NCI-H748 (cell line): Measurements from ENCODE around the gene RAD1.
"Not testable (repeated sequence)": the region's sequence is repeated elsewhere in the genome, so short reads cannot be mapped to it uniquely, and the experiment has no call there.

Experiments
- DNase-seq: peaks from one replicate; lab custom pipeline; 2025; ENCODE audit not compliant: unreplicated experiment; lab: John Stamatoyannopoulos, UW

RAD1 gene

DNA sequence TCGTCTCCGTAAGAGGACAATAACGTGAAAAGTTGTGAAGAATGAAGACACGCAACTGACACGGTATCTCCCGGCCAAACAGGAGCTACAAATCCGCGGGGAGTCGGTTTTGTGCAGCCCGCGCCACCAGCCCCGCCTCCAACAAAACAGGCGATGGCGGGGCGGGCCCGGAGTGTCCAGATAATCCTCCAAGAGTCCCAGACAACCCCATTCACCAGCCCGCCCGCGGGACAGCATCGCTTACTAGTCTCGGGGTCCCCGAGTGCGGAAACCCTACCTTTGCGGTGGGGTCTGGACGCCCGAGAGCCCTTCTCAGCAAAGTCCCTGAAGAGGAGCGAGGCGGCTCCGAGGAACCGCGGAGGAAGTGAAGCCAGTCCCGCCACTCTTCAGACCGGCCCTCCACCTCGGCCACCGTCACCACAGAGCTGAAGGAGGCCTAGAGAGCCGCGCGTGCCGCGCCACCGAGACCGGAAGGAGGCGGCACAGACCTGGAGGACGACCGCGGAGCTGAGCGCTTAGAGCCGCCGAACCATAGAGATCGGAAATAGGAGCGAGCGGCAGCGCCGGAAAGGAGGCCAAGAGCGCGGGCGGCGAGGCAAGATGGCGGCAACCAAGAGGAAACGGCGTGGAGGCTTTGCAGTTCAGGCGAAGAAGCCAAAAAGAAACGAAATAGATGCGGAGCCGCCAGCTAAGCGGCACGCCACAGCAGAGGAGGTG is at the start of gene RAD1, which contains the start of gene BRIX1:
TSS of gene RAD1 (minus strand) at position 366 of the 717 bp plus-strand sequence. CDS start 612 bp downstream, outside the sequence.
TSS of gene BRIX1 (plus strand) at position 573 of the 717 bp plus-strand sequence. CDS start at position 601, 28 bp downstream.
- DNase-seq, result peak; percentile 100

DNA sequence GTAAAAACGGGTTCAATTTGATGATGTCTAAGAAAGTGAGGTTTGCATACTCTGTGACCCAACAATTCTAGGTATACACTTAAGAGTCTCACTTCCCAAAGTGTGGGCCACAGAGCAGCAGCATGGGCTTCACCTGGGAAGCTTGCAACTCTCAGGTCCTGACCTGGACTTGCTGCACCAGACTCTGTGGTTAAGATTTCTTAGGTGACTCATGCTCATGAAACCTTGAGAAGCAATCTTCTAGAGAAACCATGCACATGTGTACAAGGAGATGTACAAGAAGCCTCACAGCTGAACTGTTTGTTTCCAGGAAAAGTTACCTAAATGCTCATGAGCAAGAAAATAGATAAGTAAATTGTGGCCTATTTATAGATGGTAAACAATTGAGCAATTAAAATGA is 44.0 kb upstream of the RAD1 start:
- no peak for DNase-seq

DNA sequence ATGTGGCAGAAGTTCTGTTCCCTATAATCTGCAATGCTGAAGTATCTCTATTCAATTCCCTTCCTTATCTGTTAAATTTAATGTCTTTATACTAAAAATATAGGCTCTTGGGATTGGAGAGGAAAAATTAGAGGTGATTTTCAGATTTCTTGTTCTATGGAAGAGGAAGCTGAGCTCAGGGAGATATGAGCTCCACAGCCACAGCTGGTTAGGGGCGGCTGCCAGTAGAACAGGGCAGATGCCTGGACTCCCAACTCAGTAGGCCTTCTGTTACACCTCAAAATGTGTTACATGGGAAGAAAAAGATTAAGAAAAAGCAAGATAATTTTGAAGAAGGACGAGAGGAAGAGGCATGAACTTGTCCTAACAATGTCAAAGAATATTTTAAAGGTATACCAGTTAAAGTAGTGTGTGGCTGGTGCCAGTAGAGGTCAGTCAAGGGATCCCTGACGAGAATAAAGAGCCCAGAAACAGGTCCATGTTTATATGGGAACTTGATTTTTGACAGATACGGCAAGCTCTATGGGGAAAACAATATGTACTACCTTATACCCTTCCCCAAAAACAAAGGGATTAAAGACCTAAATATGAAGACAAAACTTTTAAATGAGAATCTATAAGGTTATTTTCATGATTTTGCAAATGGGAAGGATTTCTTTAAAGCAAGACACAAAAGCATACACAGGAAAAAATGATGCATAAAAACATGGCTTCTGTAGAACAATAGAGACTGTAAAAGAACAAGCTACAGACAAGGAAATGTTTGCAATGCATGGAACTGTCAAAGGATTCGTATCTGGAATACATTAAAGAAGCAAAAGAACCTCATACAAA is 42.8 kb upstream of the RAD1 start:
- peak; percentile 49 for DNase-seq

- no peak for DNase-seq
These were observed 42.0 kb upstream of the RAD1 start for GRCh38 chr5:34957321-34957720.

DNA sequence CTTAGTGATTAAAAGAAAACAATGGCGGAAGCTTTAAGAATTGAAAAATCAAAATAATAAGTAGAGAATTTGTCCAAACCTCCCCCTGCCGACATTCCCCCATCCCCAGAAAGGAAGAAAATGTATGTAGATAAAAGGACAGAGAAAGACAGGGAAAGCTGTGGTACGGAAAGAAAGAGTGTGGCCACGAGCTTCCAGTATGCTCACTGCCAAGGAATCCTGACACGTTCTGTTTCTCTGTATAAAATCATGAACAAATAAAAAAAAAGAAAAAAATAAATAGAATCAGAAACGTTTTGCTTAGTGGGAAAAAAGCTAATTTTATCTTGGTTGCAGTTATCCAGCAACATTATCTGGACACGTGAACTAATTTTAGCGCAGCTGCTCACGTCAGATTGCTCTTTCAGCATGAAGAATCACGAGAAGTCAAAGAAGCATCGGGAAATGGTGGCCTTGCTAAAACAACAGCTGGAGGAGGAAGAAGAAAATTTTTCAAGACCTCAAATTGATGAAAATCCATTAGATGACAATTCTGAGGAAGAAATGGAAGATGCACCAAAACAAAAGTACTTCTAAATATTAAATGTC is 29.2 kb upstream of the RAD1 start:
- DNase-seq, result no peak

DNA sequence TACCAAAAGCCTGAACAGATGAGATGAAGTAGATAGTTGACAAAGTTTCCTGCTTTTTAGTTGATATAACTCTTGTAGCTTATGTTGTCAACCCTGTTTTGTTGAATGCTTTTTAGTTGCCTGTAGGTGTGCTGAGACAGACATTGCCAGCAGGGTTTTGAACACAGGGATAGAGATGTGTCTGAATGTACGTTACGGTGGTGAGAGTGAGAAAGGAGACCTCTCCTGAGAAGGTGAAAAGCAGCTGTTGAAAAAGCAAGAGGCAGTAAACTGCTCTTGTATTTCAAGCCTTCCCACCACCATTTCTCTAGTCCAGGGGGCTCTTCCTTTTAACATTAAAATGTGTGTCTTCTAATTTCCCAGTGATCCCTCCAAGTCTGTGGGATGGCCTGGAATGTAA is 28.7 kb upstream of the RAD1 start:
- no peak for DNase-seq

GRCh38 chr5:34941936-34942335 is 26.6 kb upstream of the RAD1 start:
- no peak for DNase-seq

- DNase-seq, result no peak
These were observed 17.6 kb upstream of the RAD1 start for GRCh38 chr5:34932947-34933346.

DNA sequence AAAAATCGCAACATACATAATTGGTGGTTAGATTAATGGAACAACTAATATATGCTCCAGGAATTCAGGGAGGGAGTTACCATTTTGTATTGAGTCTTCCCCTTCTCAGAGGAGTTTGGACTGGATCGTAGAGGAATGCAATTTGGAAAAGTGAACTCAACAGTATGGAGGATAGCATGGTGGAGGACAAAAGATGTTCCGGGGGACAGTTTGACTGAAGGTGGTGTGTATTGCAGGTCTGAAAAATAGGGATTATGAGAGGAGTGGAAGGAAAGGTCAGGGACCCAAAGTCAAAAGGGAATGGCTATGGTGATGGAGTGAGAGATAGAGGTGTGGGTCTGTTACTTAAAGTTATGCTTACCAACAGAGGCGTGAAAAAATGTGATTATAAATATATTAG is 15.6 kb upstream of the RAD1 start:
- no peak for DNase-seq

- peak; percentile 52 for DNase-seq
These were observed 15.1 kb upstream of the RAD1 start for GRCh38 chr5:34930462-34930844.

DNA sequence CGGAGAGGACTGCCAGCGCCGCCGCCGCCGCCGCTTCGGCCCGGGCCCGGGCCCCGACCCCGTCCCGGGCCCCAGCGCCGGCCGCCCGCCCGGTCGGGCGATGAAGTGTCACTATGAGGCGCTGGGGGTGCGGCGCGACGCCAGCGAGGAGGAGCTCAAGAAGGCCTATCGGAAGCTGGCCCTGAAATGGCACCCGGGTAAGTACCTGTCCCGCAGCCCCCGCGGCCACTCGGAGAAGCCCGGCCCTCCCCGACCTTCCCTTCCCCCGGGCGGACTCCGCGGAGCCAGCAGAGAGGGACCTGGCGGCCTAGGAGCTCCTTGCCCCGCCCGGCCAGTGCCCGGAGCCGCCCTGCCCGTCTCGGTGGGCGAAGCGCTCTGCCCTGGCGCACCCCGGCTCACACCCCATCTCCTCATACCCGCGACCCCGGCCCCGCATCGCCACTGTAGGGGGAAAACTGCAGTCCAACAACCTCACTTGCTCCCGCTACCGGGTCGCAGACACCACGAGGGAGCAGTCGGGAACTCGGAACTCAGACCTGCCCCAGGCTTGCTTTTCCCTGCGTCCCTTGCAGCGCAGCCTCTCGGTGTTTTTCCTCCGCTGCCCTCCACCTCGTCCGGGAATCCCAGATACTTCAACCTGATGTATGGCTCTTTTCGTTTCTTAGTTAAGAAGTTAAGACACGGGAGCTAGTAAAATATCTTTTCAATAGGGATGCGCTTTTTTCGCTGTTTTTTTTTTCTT is 14.6 kb upstream of the RAD1 start:
- peak; percentile 95 for DNase-seq

- peak; percentile 100 for DNase-seq
These were observed 13.9 kb upstream of the RAD1 start, which contains the start of gene DNAJC21 for GRCh38 chr5:34929134-34929719. Gene DNAJC21, plus strand, starts transcription at chr5:34929559. Its CDS starts 261 bp downstream, at chr5:34929820.

DNA sequence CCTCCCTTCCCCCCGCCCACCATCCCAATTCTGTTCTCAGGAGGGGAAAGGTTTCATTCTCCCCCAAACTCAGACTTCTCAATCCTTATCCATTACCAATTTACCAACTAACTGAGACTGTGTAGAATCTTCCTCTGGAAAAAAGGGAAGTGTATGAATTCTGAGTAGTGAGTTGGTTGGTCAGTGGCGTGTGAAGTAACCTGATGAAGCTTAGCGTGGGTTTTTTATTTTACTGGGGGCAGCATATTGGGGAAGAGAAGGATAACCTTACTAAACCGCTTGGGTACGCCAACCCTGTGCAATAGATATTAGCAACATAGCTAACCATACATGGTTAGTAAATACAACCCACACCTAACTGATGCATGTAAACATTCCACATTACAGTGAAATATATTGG is 13.0 kb upstream of the RAD1 start:
- DNase-seq, result no peak

GRCh38 chr5:34927785-34928184 is 12.5 kb upstream of the RAD1 start:
- DNase-seq, result no peak

DNA sequence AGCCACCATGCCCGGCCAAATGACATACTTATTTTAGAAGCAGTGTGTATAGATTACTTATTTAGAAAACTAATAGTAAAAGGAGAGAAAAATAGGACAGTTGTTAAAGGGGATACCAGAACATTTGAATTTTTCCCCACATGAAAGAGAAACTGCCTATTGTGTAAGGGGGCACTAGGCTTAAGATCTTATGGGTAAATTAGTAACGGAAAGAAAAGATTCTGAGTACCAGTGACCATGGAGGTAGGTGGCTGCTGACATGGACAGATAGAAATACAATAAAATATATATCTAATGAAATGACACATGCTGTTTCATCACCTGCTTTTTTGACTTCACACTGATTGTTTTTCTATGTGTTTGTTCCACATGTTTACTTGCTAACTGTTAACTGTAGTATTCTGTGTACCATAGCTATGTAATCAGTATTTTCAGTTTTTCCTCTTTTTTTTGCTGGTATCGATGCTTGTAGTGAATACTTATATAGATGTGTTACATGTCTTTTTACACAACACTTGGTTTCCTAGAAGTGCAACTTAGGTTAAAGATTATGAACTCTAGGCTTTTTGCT is 11.1 kb upstream of the RAD1 start:
- no peak for DNase-seq

DNA sequence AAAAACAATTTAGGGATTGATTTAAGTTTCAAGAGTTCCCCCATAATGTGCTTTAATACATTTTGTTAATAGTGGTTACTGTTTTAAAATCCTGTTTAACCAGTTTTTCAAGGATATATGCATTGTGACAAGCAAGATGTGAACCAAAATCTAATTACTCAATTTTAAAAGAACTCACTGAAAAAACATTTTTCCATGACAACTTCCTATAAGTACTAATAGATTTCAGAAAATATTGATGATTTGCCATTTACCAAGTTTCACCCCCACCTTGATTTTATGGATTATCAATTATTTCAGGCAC is 9.1 kb upstream of the RAD1 start:
- DNase-seq, result no peak

- DNase-seq, result no peak
These were observed 8.6 kb upstream of the RAD1 start for GRCh38 chr5:34923694-34924461.

GRCh38 chr5:34923256-34923655 is 8.0 kb upstream of the RAD1 start:
- not testable (repeated sequence) for DNase-seq

GRCh38 chr5:34919077-34919476 is 3.8 kb upstream of the RAD1 start:
- DNase-seq, result no peak

DNA sequence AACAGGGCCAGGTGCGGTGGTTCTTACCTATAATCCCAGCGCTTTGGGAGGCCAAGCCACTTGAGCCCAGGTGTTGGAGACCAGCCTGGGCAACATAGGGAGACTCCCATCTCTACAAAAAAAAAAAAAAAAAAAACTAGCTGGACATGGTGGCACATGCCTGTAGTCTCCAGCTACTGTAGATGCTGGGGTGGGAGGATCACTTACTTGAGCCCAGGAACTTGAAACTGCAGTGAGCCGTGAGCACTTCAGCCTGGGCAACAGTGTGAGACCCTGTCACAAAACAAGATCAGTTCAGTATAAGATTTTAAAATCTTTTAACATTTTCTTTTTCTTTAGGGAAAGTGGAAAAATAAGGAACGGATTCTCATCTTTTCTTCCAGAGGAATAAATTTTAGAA is 2.7 kb upstream of the RAD1 start:
- peak; percentile 35 for DNase-seq
